ENCODE results near the gene AFF3.

Gene AFF3

GRCh38 chr2:99641999-99642398, 500.4 kb downstream of the AFF3 start:
- Histone ChIP-seq H3K4me2 (ENCODE audit: low read length, poor library complexity, severe bottlenecking) (no peak overlapping the region), H3K14ac (ENCODE audit: low read length in 2 of 2) (no peak overlapping the region), H3K4me1 (ENCODE audit: control insufficient read depth, insufficient read depth, low read depth, low read length) (peaks cover 7% of the 10 kb centered on the region), H2BK15ac (ENCODE audit: low read depth, poor library complexity, severe bottlenecking) (no peak overlapping the region), H3K36me3 (ENCODE audit: control insufficient read depth in 1 of 2, insufficient read depth in 2 of 2, low read depth in 1 of 2, low read length in 2 of 2) (peaks cover 0 to 5% of the 10 kb centered on the region in 2 experiments), H3K23ac (ENCODE audit: low read length in 2 of 2) (no peak overlapping the region), H3K4ac (ENCODE audit: low read depth in 1 of 2, low read length in 2 of 2) (no peak overlapping the region), H2BK5ac (ENCODE audit: low read depth, low read length, poor library complexity, severe bottlenecking) (no peak overlapping the region), H4K91ac (ENCODE audit: low read length) (no peak overlapping the region), H2BK12ac (ENCODE audit: low read length in 2 of 2) (no peak overlapping the region), H2AK5ac (ENCODE audit: low read length, severe bottlenecking) (no peak overlapping the region), H3K4me3 (ENCODE audit: insufficient read depth in 1 of 2, low read depth in 1 of 2, low read length in 2 of 2) (no peak overlapping the region), H3K9ac (ENCODE audit: low read length) (no peak overlapping the region), H3K9me3 (ENCODE audit: control insufficient read depth, low read length) (no peaks in the 10 kb centered on the region), H3K79me1 (replicated peaks; ENCODE audit: low read length, poor library complexity, severe bottlenecking) (peaks cover 8% of the 10 kb centered on the region), H3K18ac (ENCODE audit: low read depth in 1 of 2, low read length in 2 of 2) (no peak overlapping the region), H3K27ac (ENCODE audit: low read length, poor library complexity, severe bottlenecking) (no peak overlapping the region), H2BK120ac (ENCODE audit: low read depth, low read length) (no peak overlapping the region), H4K8ac (ENCODE audit: low read length) (no peak overlapping the region), H3K27me3 (ENCODE audit: control insufficient read depth in 1 of 2, insufficient read depth in 1 of 2, low read length in 2 of 2) (peaks cover 0 to 70% of the 10 kb centered on the region in 2 experiments), H2AFZ (ENCODE audit: low read depth, low read length) (no peak overlapping the region)
- no peak for DNase-seq
- WGBS, result 94% methylated on average over 2 of the region's 4 CpGs

GRCh38 chr2:99640635-99641151, 501.7 kb downstream of the AFF3 start:
- Histone ChIP-seq H3K36me3 (ENCODE audit: control insufficient read depth in 1 of 2, insufficient read depth in 2 of 2, low read depth in 1 of 2, low read length in 2 of 2) (peaks cover 0 to 13% of the 10 kb centered on the region in 2 experiments), H3K4ac (ENCODE audit: low read depth in 1 of 2, low read length in 2 of 2) (no peak overlapping the region), H2BK15ac (ENCODE audit: low read depth, poor library complexity, severe bottlenecking) (no peak overlapping the region), H2BK12ac (ENCODE audit: low read length in 2 of 2) (no peak overlapping the region), H3K9me3 (ENCODE audit: control insufficient read depth, low read length) (no peaks in the 10 kb centered on the region), H4K8ac (ENCODE audit: low read length) (no peak overlapping the region), H3K4me3 (ENCODE audit: insufficient read depth in 1 of 2, low read depth in 1 of 2, low read length in 2 of 2) (no peak overlapping the region), H2AFZ (ENCODE audit: low read depth, low read length) (no peak overlapping the region), H3K27ac (ENCODE audit: low read length, poor library complexity, severe bottlenecking) (no peak overlapping the region), H3K4me2 (ENCODE audit: low read length, poor library complexity, severe bottlenecking) (no peak overlapping the region), H3K23ac (ENCODE audit: low read length in 2 of 2) (no peak overlapping the region), H2BK120ac (ENCODE audit: low read depth, low read length) (no peak overlapping the region), H3K79me1 (replicated peaks; ENCODE audit: low read length, poor library complexity, severe bottlenecking) (peaks cover 8% of the 10 kb centered on the region), H3K27me3 (ENCODE audit: control insufficient read depth in 1 of 2, insufficient read depth in 1 of 2, low read length in 2 of 2) (peaks cover 0 to 72% of the 10 kb centered on the region in 2 experiments), H4K91ac (ENCODE audit: low read length) (no peak overlapping the region), H3K4me1 (ENCODE audit: control insufficient read depth, insufficient read depth, low read depth, low read length) (peaks cover 13% of the 10 kb centered on the region), H2AK5ac (ENCODE audit: low read length, severe bottlenecking) (no peak overlapping the region), H2BK5ac (ENCODE audit: low read depth, low read length, poor library complexity, severe bottlenecking) (no peak overlapping the region), H3K14ac (ENCODE audit: low read length in 2 of 2) (peak overlapping the region in 1 of 2 experiments; percentile 6), H3K18ac (ENCODE audit: low read depth in 1 of 2, low read length in 2 of 2) (peak overlapping the region in 1 of 2 experiments; percentile 41), H3K9ac (ENCODE audit: low read length) (no peak overlapping the region)
- no peak for DNase-seq
- 99% methylated on average over 4 of the region's 5 CpGs for WGBS

GRCh38 chr2:99638791-99639190, 503.6 kb downstream of the AFF3 start:
- no peak overlapping the region for H2BK12ac ChIP-seq (ENCODE audit: low read length in 2 of 2)
- H4K8ac ChIP-seq (ENCODE audit: low read length), result no peak overlapping the region
- no peak overlapping the region for H3K14ac ChIP-seq (ENCODE audit: low read length in 2 of 2)
- no peak overlapping the region for H2AK5ac ChIP-seq (ENCODE audit: low read length, severe bottlenecking)
- H3K27ac ChIP-seq (ENCODE audit: low read length, poor library complexity, severe bottlenecking), result no peak overlapping the region
- no peak overlapping the region for H2BK15ac ChIP-seq (ENCODE audit: low read depth, poor library complexity, severe bottlenecking)
- H2AFZ ChIP-seq (ENCODE audit: low read depth, low read length), result no peak overlapping the region
- H3K9ac ChIP-seq (ENCODE audit: low read length), result no peak overlapping the region
- H3K36me3 ChIP-seq (ENCODE audit: control insufficient read depth in 1 of 2, insufficient read depth in 2 of 2, low read depth in 1 of 2, low read length in 2 of 2), result peaks cover 0 to 15% of the 10 kb centered on the region in 2 experiments
- no peak for DNase-seq
- H3K4me3 ChIP-seq (ENCODE audit: insufficient read depth in 1 of 2, low read depth in 1 of 2, low read length in 2 of 2), result no peak overlapping the region
- no peak overlapping the region for H2BK5ac ChIP-seq (ENCODE audit: low read depth, low read length, poor library complexity, severe bottlenecking)
- no peak overlapping the region for H2BK120ac ChIP-seq (ENCODE audit: low read depth, low read length)
- H3K9me3 ChIP-seq (ENCODE audit: control insufficient read depth, low read length), result no peaks in the 10 kb centered on the region
- no peak overlapping the region for H3K4ac ChIP-seq (ENCODE audit: low read depth in 1 of 2, low read length in 2 of 2)
- H3K4me1 ChIP-seq (ENCODE audit: control insufficient read depth, insufficient read depth, low read depth, low read length), result peaks cover 11% of the 10 kb centered on the region
- H3K23ac ChIP-seq (ENCODE audit: low read length in 2 of 2), result no peak overlapping the region
- no peak overlapping the region for H4K91ac ChIP-seq (ENCODE audit: low read length)
- H3K4me2 ChIP-seq (ENCODE audit: low read length, poor library complexity, severe bottlenecking), result no peak overlapping the region
- H3K18ac ChIP-seq (ENCODE audit: low read depth in 1 of 2, low read length in 2 of 2), result no peak overlapping the region
- peaks cover 14% of the 10 kb centered on the region for H3K79me1 ChIP-seq (replicated peaks; ENCODE audit: low read length, poor library complexity, severe bottlenecking)
- peaks cover 0 to 60% of the 10 kb centered on the region in 2 experiments for H3K27me3 ChIP-seq (ENCODE audit: control insufficient read depth in 1 of 2, insufficient read depth in 1 of 2, low read length in 2 of 2)
- 94% methylated on average over 2 of the region's 4 CpGs for WGBS

GRCh38 chr2:99637159-99637697, 505.2 kb downstream of the AFF3 start:
- H3K4me1 ChIP-seq (ENCODE audit: control insufficient read depth, insufficient read depth, low read depth, low read length), result peaks cover 11% of the 10 kb centered on the region
- H3K27ac ChIP-seq (ENCODE audit: low read length, poor library complexity, severe bottlenecking), result no peak overlapping the region
- no peak overlapping the region for H3K4me3 ChIP-seq (ENCODE audit: insufficient read depth in 1 of 2, low read depth in 1 of 2, low read length in 2 of 2)
- peaks cover 12% of the 10 kb centered on the region for H3K79me1 ChIP-seq (replicated peaks; ENCODE audit: low read length, poor library complexity, severe bottlenecking)
- no peak overlapping the region for H3K23ac ChIP-seq (ENCODE audit: low read length in 2 of 2)
- no peak overlapping the region for H3K14ac ChIP-seq (ENCODE audit: low read length in 2 of 2)
- no peak overlapping the region for H3K9ac ChIP-seq (ENCODE audit: low read length)
- 97% methylated on average over 6 of the region's 7 CpGs for WGBS
- H2BK15ac ChIP-seq (ENCODE audit: low read depth, poor library complexity, severe bottlenecking), result no peak overlapping the region
- peaks cover 0 to 21% of the 10 kb centered on the region in 2 experiments for H3K36me3 ChIP-seq (ENCODE audit: control insufficient read depth in 1 of 2, insufficient read depth in 2 of 2, low read depth in 1 of 2, low read length in 2 of 2)
- H4K8ac ChIP-seq (ENCODE audit: low read length), result no peak overlapping the region
- no peak overlapping the region for H3K4ac ChIP-seq (ENCODE audit: low read depth in 1 of 2, low read length in 2 of 2)
- H4K91ac ChIP-seq (ENCODE audit: low read length), result no peak overlapping the region
- H2BK5ac ChIP-seq (ENCODE audit: low read depth, low read length, poor library complexity, severe bottlenecking), result no peak overlapping the region
- no peak overlapping the region for H3K4me2 ChIP-seq (ENCODE audit: low read length, poor library complexity, severe bottlenecking)
- no peak overlapping the region for H2BK120ac ChIP-seq (ENCODE audit: low read depth, low read length)
- H2AK5ac ChIP-seq (ENCODE audit: low read length, severe bottlenecking), result no peak overlapping the region
- no peak for DNase-seq
- H3K18ac ChIP-seq (ENCODE audit: low read depth in 1 of 2, low read length in 2 of 2), result no peak overlapping the region
- no peak overlapping the region for H2BK12ac ChIP-seq (ENCODE audit: low read length in 2 of 2)
- H3K27me3 ChIP-seq (ENCODE audit: control insufficient read depth in 1 of 2, insufficient read depth in 1 of 2, low read length in 2 of 2), result peaks cover 0 to 51% of the 10 kb centered on the region in 2 experiments
- H2AFZ ChIP-seq (ENCODE audit: low read depth, low read length), result no peak overlapping the region
- peaks cover 12% of the 10 kb centered on the region for H3K9me3 ChIP-seq (ENCODE audit: control insufficient read depth, low read length)

Data from mesenchymal stem cell (in vitro differentiated cells and primary cell).